Measurements from ENCODE around the gene LRAT. TPM values are rescaled to one million over a fixed set of nuclear protein-coding genes. Genes with fewer than 3 reads are reported as not detected.

Gene LRAT
- total RNA-seq, 1 donor from 2014 or later, result 0.50 TPM

Other genes starting within 250 kb of the LRAT start
- 77.4 and 81.3 TPM in 2 replicates for gene PLRG1, start 193.6 kb upstream of the LRAT start, total RNA-seq
- 2.8 and 3.0 TPM in 2 replicates for gene FGB, start 181.0 kb upstream of the LRAT start, total RNA-seq
- gene FGA, start 153.3 kb upstream of the LRAT start, total RNA-seq, result not detected in 2 replicates
- not detected in 2 replicates for gene FGG, start 131.3 kb upstream of the LRAT start, total RNA-seq
- not detected in 2 replicates for gene RBM46, start 37.3 kb downstream of the LRAT start, total RNA-seq

All from astrocyte (in vitro differentiated cells and primary cell).